Ovary (tissue), 3 donors: ENCODE measurements around the gene CDKN1B.

Experiments
- CTCF ChIP-seq, 3 donors: fragments of 450-650 bp in 2 of 3; fragments of 200-600 bp in 1 of 3; IDR thresholded peaks; one replicate each; pipeline versions ENCODE4 v1.5.1 to v1.8.0; 2016 to 2022; ENCODE audit warnings: antibody characterized with exemption in 3 of 3, mild to moderate bottlenecking in 1 of 3
- EP300 ChIP-seq: sonication (generic); formaldehyde crosslinking; IDR thresholded peaks from one replicate; pipeline ENCODE4 v1.6.1; 2017; ENCODE audit warnings: antibody characterized with exemption
- POLR2A ChIP-seq: fragments of 450-650 bp; IDR thresholded peaks from one replicate; pipeline ENCODE4 v1.6.1; 2017; ENCODE audit warnings: antibody characterized with exemption, mild to moderate bottlenecking, moderate library complexity
- donor health status: DM: no; HTN: no; CAD: no.

- TF ChIP-seq EP300 (no peak), POLR2A (no peak), CTCF (IDR thresholded peaks at IDR 0.05) (no peak)
These were observed 47.7 kb downstream of the CDKN1B start for GRCh38 chr12:12764824-12765223.
